OCI-LY1 (cell line): Measurements from ENCODE around the gene THOC7.

ENCODE experiments used
- H2AFZ ChIP-seq: fragments of 200-600 bp; sonication (generic), shearing (Covaris generic); 2 replicates; pipeline ENCODE4 v1.6.0; 2014; ENCODE audit warnings: antibody characterized with exemption, mild to moderate bottlenecking, low read length
- H3F3A ChIP-seq: fragments of 200-600 bp; sonication (generic), shearing (Covaris generic); 2 replicates; pipeline ENCODE4 v1.6.0; 2014; ENCODE audit warnings: mild to moderate bottlenecking, antibody characterized with exemption, low read length, moderate library complexity; ENCODE audit not compliant: insufficient read depth
- H3K27ac ChIP-seq: fragments of 200-600 bp; sonication (generic); 2 replicates; pipeline ENCODE4 v1.5.1; 2014; ENCODE audit warnings: low read length, mixed run types, mild to moderate bottlenecking, low read depth; ENCODE audit not compliant: poor library complexity, severe bottlenecking
- H3K27me3 ChIP-seq: fragments of 200-600 bp; sonication (generic); 2 replicates; pipeline ENCODE4 v1.6.0; 2014; ENCODE audit warnings: antibody characterized with exemption, mild to moderate bottlenecking, low read length, moderate library complexity; ENCODE audit not compliant: insufficient read depth
- H3K36me3 ChIP-seq: fragments of 200-600 bp; sonication (generic); 2 replicates; pipeline ENCODE4 v1.6.1; 2014; ENCODE audit warnings: mild to moderate bottlenecking, antibody characterized with exemption, low read length, moderate library complexity, mixed read lengths; ENCODE audit not compliant: insufficient read depth
- H3K4me1 ChIP-seq: fragments of 200-600 bp; sonication (generic); 2 replicates; pipeline ENCODE4 v1.5.1; 2014; ENCODE audit warnings: mild to moderate bottlenecking, low read length, moderate library complexity; ENCODE audit not compliant: insufficient read depth, severe bottlenecking
- H3K4me2 ChIP-seq: fragments of 200-600 bp; sonication (generic), shearing (Covaris generic); 2 replicates; pipeline ENCODE4 v1.6.1; 2014; ENCODE audit warnings: low read length
- H3K4me3 ChIP-seq: fragments of 200-600 bp; sonication (generic); 2 replicates; pipeline ENCODE4 v1.5.1; 2014; ENCODE audit warnings: low read length, low read depth, mild to moderate bottlenecking, mixed read lengths; ENCODE audit not compliant: poor library complexity, severe bottlenecking
- H3K79me2 ChIP-seq: fragments of 200-600 bp; shearing (Covaris generic); 2 replicates; pipeline ENCODE4 v1.6.1; 2016; ENCODE audit warnings: mixed run types, low read length, mixed read lengths; ENCODE audit not compliant: insufficient read depth
- H3K9ac ChIP-seq: fragments of 200-600 bp; sonication (generic), shearing (Covaris generic); 2 replicates; pipeline ENCODE4 v1.6.1; 2014; ENCODE audit warnings: mild to moderate bottlenecking, low read length, mixed read lengths
- H3K9me2 ChIP-seq: fragments of 200-600 bp; sonication (generic), shearing (Covaris generic); 2 replicates; pipeline ENCODE4 v1.6.1; 2014; ENCODE audit warnings: low read depth, mild to moderate bottlenecking, low read length, mixed read lengths
- H3K9me3 ChIP-seq: fragments of 200-600 bp; shearing (Covaris generic); 2 replicates; pipeline ENCODE4 v1.6.1; 2014; ENCODE audit warnings: low read length, mixed read lengths
- H4K20me1 ChIP-seq: fragments of 200-600 bp; sonication (generic), shearing (Covaris generic); 2 replicates; pipeline ENCODE4 v1.6.0; 2016; ENCODE audit warnings: mild to moderate bottlenecking, low read length; ENCODE audit not compliant: insufficient read depth
- EZH2 ChIP-seq: fragments of 200-600 bp; sonication (generic), shearing (Covaris generic); IDR thresholded peaks from 2 replicates; pipeline ENCODE4 v1.8.0; 2017; ENCODE audit warnings: borderline replicate concordance, mixed run types, mild to moderate bottlenecking, antibody characterized with exemption, low read length, moderate library complexity, mixed read lengths
- TF ChIP-seq, protein P1 (sequence below): fragments of 200-600 bp; sonication (generic), shearing (Covaris generic); IDR thresholded peaks from 2 replicates; pipeline ENCODE4 v1.5.1; 2017; ENCODE audit warnings: mild to moderate bottlenecking, antibody characterized with exemption, low read length, moderate library complexity, mixed read lengths

The THOC7 gene

DNA sequence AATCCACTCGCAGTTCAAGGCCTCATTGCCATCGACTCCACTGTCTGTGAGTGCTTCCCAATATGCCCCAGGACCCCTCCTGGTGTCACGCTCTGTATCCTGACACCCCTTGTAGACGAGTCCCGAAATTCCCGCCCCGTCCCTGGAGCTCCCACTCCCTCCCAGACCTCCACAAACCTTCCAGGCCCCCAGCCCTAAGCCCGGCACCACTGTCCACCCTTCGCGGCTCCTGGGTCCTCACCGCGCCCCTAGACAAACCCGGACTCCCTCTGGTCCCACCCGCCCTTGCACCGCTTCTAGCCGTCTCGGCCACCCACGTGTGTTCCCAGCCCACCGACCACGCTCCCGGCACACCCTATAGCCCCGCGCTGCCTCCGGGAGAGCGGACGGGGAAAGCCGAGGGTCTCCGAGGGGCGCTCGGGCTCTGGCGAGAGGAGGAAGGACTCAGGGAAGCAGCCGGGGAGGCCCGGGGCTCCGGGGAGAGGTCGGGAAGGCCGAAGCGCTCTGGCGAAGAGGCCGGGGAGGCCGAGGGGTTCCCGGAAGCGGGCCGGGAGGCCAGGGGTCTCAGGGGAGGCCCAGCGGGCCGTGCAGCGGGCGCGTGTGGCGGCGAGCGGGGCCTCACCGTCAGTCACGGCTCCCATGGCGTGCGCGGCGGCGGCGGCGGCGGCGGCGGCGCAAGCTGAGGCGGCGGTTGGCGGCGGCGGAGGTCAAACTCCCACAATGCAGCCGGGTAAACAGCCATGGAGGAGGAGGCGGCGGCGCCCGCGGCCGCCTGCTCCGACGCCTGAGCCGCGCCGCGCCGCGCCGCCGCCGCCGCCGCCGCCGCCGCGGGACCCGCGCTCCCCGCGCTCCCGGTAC is at the start of gene THOC7, which contains the start of gene ATXN7:
Gene THOC7, minus strand, starts transcription at position 656 of the 858 bp plus-strand sequence. Its CDS starts 15 bp downstream, at position 641.
Gene ATXN7, plus strand, starts transcription at position 718 of the 858 bp plus-strand sequence. CDS start 48,732 bp downstream, outside the sequence.
- H2AFZ ChIP-seq, result no peak within 1 kb of the TSS
- peak within 1 kb of the TSS; percentile 91 for H3K4me2 ChIP-seq
- H3K36me3 ChIP-seq, result peaks cover 13% of the 10 kb centered on the region
- H3K27me3 ChIP-seq, result no peaks in the 10 kb centered on the region
- no peaks in the 10 kb centered on the region for H4K20me1 ChIP-seq
- H3K27ac ChIP-seq, result peak within 1 kb of the TSS; percentile 72
- H3F3A ChIP-seq, result no peaks in the 10 kb centered on the region
- no peaks in the 10 kb centered on the region for H3K9me2 ChIP-seq
- H3K79me2 ChIP-seq, result peaks cover 80% of the 10 kb centered on the region
- TF ChIP-seq, protein P1, sequence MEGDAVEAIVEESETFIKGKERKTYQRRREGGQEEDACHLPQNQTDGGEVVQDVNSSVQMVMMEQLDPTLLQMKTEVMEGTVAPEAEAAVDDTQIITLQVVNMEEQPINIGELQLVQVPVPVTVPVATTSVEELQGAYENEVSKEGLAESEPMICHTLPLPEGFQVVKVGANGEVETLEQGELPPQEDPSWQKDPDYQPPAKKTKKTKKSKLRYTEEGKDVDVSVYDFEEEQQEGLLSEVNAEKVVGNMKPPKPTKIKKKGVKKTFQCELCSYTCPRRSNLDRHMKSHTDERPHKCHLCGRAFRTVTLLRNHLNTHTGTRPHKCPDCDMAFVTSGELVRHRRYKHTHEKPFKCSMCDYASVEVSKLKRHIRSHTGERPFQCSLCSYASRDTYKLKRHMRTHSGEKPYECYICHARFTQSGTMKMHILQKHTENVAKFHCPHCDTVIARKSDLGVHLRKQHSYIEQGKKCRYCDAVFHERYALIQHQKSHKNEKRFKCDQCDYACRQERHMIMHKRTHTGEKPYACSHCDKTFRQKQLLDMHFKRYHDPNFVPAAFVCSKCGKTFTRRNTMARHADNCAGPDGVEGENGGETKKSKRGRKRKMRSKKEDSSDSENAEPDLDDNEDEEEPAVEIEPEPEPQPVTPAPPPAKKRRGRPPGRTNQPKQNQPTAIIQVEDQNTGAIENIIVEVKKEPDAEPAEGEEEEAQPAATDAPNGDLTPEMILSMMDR, result no peak
- no peak for TF ChIP-seq EZH2
- H3K4me3 ChIP-seq, result peak within 1 kb of the TSS; percentile 91
- H3K4me1 ChIP-seq, result peaks cover 38% of the 10 kb centered on the region
- H3K9ac ChIP-seq, result peak within 1 kb of the TSS; percentile 98
- no peaks in the 10 kb centered on the region for H3K9me3 ChIP-seq

DNA sequence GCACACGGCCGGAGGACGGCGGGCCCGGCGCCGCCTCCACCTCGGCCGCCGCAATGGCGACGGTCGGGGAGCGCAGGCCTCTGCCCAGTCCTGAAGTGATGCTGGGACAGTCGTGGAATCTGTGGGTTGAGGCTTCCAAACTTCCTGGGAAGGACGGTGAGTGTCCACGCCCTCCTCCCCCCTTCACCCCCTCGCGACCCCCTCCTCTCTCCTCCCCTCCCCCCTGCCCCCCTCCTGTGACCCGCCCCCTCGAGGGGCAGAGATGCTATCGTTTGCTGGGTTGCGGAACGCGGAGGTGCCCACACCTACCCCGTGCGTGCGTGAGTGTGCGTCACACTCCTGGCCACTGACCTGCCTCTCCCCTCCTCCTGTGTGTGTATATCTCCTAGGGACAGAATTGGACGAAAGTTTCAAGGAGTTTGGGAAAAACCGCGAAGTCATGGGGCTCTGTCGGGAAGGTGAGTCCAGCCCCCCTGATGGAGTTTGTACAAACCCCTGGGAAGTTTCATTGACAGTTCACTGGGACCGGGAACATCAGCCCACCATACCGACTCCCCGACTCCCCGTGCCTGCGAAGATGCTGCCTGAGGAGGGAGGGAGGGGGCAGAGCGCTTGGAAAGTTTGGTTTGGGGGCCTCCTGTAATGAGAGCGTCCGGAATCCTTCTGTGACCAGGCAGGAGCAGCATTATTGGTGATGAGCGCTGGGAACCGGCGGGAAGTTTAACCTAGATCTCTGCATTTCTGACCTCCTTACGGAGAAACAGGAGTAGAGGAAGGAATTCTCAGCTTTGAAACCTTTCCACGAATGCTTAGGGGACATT is 49.4 kb upstream of the THOC7 start:
- Histone ChIP-seq H3K36me3 (peaks cover 38% of the 10 kb centered on the region), H3K27me3 (no peaks in the 10 kb centered on the region), H3K4me3 (peak overlapping the region; percentile 70), H4K20me1 (no peaks in the 10 kb centered on the region), H3K9me2 (no peaks in the 10 kb centered on the region), H3K4me1 (peaks cover 29% of the 10 kb centered on the region), H3K4me2 (peak overlapping the region; percentile 69), H3K79me2 (0 out of 2 replicates have a peak, but pooled peaks cover 3% of the 10 kb centered on the region), H3K9ac (peak overlapping the region; percentile 53), H3K27ac (no peak overlapping the region), H2AFZ (no peak overlapping the region), H3K9me3 (no peaks in the 10 kb centered on the region), H3F3A (no peaks in the 10 kb centered on the region)
- TF ChIP-seq EZH2, result no peak
- TF ChIP-seq, protein P1, result no peak

DNA sequence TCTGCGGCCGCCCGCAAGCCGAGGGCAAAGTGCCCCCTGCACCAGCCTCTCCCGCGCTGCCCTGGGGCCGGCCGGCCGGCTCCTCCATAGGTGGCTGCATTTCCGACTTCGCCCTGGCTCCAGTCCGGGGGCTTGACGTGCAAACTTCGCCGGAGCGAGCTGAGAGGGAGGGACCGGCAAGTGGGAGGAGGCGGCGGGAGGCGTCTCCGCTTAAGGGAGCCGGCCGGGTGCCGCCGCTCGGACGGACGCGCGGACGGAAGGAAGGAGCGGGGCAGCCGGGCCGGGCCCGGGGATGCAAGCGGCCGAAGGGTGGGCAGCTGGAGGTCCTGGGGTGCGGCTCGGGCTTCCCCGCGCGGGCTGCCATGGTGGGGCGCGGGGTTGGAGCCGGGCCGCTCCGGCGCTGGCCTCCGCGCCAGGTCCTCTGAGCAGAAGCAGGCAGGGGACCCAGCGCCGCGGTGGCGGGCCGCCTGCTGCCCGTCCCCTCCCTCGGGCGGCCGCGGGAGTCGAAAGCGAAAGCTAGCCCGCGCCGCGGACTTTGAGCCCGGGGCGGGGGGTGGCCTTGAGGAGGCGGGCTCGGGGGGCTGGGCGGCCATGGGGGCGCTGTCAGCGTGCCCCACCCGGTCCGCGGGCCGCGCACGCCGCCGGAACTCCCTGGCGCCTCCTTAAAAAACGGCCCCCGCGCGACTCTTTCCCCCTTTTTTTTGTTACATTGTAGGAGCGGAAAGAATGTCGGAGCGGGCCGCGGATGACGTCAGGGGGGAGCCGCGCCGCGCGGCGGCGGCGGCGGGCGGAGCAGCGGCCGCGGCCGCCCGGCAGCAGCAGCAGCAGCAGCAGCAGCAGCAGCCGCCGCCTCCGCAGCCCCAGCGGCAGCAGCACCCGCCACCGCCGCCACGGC is 48.5 kb upstream of the THOC7 start, which contains the start of gene SCAANT1:
Gene SCAANT1, minus strand, starts transcription at position 511 of the 895 bp plus-strand sequence.
- Histone ChIP-seq H3K4me3 (peak within 1 kb of the TSS; percentile 70), H3K36me3 (peaks cover 30% of the 10 kb centered on the region)

More for the DNA sequence above, 48.5 kb upstream of the THOC7 start, which contains the start of gene SCAANT1:
- H4K20me1 ChIP-seq, result no peaks in the 10 kb centered on the region
- H3K9ac ChIP-seq, result peak within 1 kb of the TSS; percentile 68
- H3K4me2 ChIP-seq, result peak within 1 kb of the TSS; percentile 82
- no peaks in the 10 kb centered on the region for H3K27me3 ChIP-seq
- H3K79me2 ChIP-seq, result 0 out of 2 replicates have a peak, but pooled peaks cover 3% of the 10 kb centered on the region
- H3K9me2 ChIP-seq, result no peaks in the 10 kb centered on the region
- H2AFZ ChIP-seq, result no peak within 1 kb of the TSS
- H3K9me3 ChIP-seq, result no peaks in the 10 kb centered on the region
- TF ChIP-seq EZH2, result no peak
- TF ChIP-seq, protein P1, result no peak
- peak within 1 kb of the TSS; percentile 63 for H3K27ac ChIP-seq
- no peaks in the 10 kb centered on the region for H3F3A ChIP-seq
- H3K4me1 ChIP-seq, result peaks cover 29% of the 10 kb centered on the region
